H1 (cell line): ENCODE results near the gene CHAT. TPM values are rescaled to one million over a fixed set of nuclear protein-coding genes. Genes with fewer than 3 reads are reported as not detected.

Source experiments
- CTCF ChIA-PET: fragments of 300-600 bp; sonication (Branson Sonifier 250); formaldehyde crosslinking; loops from one replicate; lab custom pipeline; 2021; ENCODE audit not compliant: partially characterized antibody; lab: Charles Lee
- POLR2A ChIA-PET: fragments of 300-600 bp; sonication (Branson Sonifier 250); formaldehyde crosslinking; loops from one replicate; lab custom pipeline; 2021; ENCODE audit warnings: inconsistent platforms; ENCODE audit not compliant: partially characterized antibody; lab: Charles Lee
- DNase-seq, 2 experiments: peaks; one replicate each; pipeline versions ENCODE4 v3.0.0 to v3.0.0-alpha.2; 2010 to 2022; ENCODE audit warnings: low spot score in 2 of 2, low read depth in 1 of 2, mixed read lengths in 1 of 2
- FAIRE-seq: peaks from 2 replicates; lab custom pipeline; 2011; peaks lifted over from hg19 to GRCh38; lab: Jason Lieb, UNC
- H2AFZ ChIP-seq: 2 replicates; pipeline ENCODE4 v1.8.1; 2012; ENCODE audit warnings: low read length, inconsistent platforms
- H2AK5ac ChIP-seq: 2 replicates; pipeline ENCODE4 v1.6.1; 2013; ENCODE audit warnings: low read depth, low read length
- H2BK120ac ChIP-seq: replicated peaks from 2 replicates; pipeline ENCODE3; 2013; ENCODE audit warnings: low read depth, low read length, inconsistent platforms
- H2BK12ac ChIP-seq: 2 replicates; pipeline ENCODE4 v1.6.1; 2013; ENCODE audit warnings: low read depth, low read length
- H2BK15ac ChIP-seq: 2 replicates; pipeline ENCODE4 v1.6.1; 2013; ENCODE audit warnings: low read length
- H2BK20ac ChIP-seq: 2 replicates; pipeline ENCODE4 v1.6.1; 2013; ENCODE audit warnings: low read length
- H2BK5ac ChIP-seq: 2 replicates; pipeline ENCODE4 v1.6.1; 2013; ENCODE audit warnings: low read depth, low read length
- H3K14ac ChIP-seq: 2 replicates; pipeline ENCODE4 v1.6.1; 2013; ENCODE audit warnings: inconsistent platforms; ENCODE audit not compliant: insufficient read length
- H3K18ac ChIP-seq: 2 replicates; pipeline ENCODE4 v1.6.1; 2013; ENCODE audit warnings: low read length; ENCODE audit errors: extremely low read depth
- H3K23ac ChIP-seq: 2 replicates; pipeline ENCODE4 v1.6.1; 2013; ENCODE audit warnings: inconsistent platforms; ENCODE audit not compliant: insufficient read length
- H3K23me2 ChIP-seq: 2 replicates; pipeline ENCODE4 v1.6.1; 2013; ENCODE audit warnings: low read depth, low read length
- H3K27ac ChIP-seq: 2 replicates; pipeline ENCODE4 v1.6.1; 2011; ENCODE audit warnings: low read depth, low read length, inconsistent platforms
- H3K27me3 ChIP-seq, 4 experiments: replicated peaks in 1 of 4; 1 replicate in 1 of 4; 2 replicates in 3 of 4; pipeline versions ENCODE4 v1.6.1 to v1.8.1; 2011 to 2013; ENCODE audit warnings: low read length in 3 of 4, mild to moderate bottlenecking in 3 of 4, inconsistent platforms in 2 of 4, mixed read lengths in 2 of 4, moderate library complexity in 1 of 4; ENCODE audit not compliant: control insufficient read depth in 3 of 4, insufficient read depth in 3 of 4; ENCODE audit errors: extremely low read depth in 1 of 4
- H3K36me3 ChIP-seq, 4 experiments: 2 replicates each; pipeline versions ENCODE4 v1.6.1 to v1.8.1; 2011 to 2013; ENCODE audit warnings: mild to moderate bottlenecking in 4 of 4, low read length in 3 of 4, moderate library complexity in 2 of 4, control low read depth in 1 of 4, inconsistent platforms in 1 of 4; ENCODE audit not compliant: insufficient read depth in 4 of 4, control insufficient read depth in 2 of 4
- H3K4ac ChIP-seq: replicated peaks from 2 replicates; pipeline ENCODE3; 2013; ENCODE audit warnings: low read length, low read depth, mixed read lengths, inconsistent platforms; ENCODE audit not compliant: insufficient read length
- H3K4me1 ChIP-seq, 4 experiments: replicated peaks in 1 of 4; 1 replicate in 1 of 4; 2 replicates in 3 of 4; pipeline versions ENCODE4 v1.6.1 to v1.8.1; 2011 to 2013; ENCODE audit warnings: low read length in 3 of 4, inconsistent platforms in 2 of 4, mixed read lengths in 1 of 4; ENCODE audit not compliant: insufficient read depth in 4 of 4, control insufficient read depth in 3 of 4
- H3K4me2 ChIP-seq, 2 experiments: 2 replicates each; pipeline versions ENCODE4 v1.6.1 to v1.8.1; 2011 to 2013; ENCODE audit warnings: low read depth in 2 of 2, low read length in 2 of 2, control low read depth in 1 of 2, inconsistent platforms in 1 of 2, mild to moderate bottlenecking in 1 of 2; ENCODE audit not compliant: insufficient read depth in 1 of 2
- H3K4me3 ChIP-seq, 4 experiments: fragments of 200-600, 300-600 bp in 1 of 4; sonication (generic), shearing (Covaris generic), sonication (Bioruptor Twin) in 1 of 4; 2 replicates each; pipeline versions ENCODE4 v1.5.1 to v1.8.1; 2011 to 2016; ENCODE audit warnings: low read length in 4 of 4, low read depth in 3 of 4, control low read depth in 2 of 4, inconsistent platforms in 2 of 4, mild to moderate bottlenecking in 2 of 4, mixed read lengths in 1 of 4, moderate library complexity in 1 of 4; ENCODE audit not compliant: insufficient read depth in 2 of 4; ENCODE audit errors: extremely low read depth in 1 of 4
- H3K56ac ChIP-seq: replicated peaks from 2 replicates; pipeline ENCODE3; 2013; ENCODE audit warnings: low read depth, mild to moderate bottlenecking, mixed read lengths, low read length, inconsistent platforms; ENCODE audit not compliant: insufficient read length
- H3K79me1 ChIP-seq: 2 replicates; pipeline ENCODE4 v1.6.1; 2013; ENCODE audit warnings: low read depth, low read length, control low read depth
- H3K79me2 ChIP-seq, 2 experiments: 2 replicates each; pipeline versions ENCODE4 v1.6.1 to v1.8.1; 2012 to 2013; ENCODE audit warnings: low read length in 2 of 2, mild to moderate bottlenecking in 2 of 2, inconsistent platforms in 1 of 2; ENCODE audit not compliant: insufficient read depth in 2 of 2, control insufficient read depth in 1 of 2
- H3K9ac ChIP-seq, 4 experiments: replicated peaks in 1 of 4; 1 replicate in 1 of 4; 2 replicates in 3 of 4; pipeline versions ENCODE4 v1.6.1 to v1.8.1; 2011 to 2013; ENCODE audit warnings: low read depth in 3 of 4, low read length in 3 of 4, control low read depth in 2 of 4, mild to moderate bottlenecking in 2 of 4, moderate library complexity in 2 of 4, inconsistent platforms in 1 of 4; ENCODE audit errors: extremely low read depth in 1 of 4
- H3K9me3 ChIP-seq, 2 experiments: 2 replicates each; pipeline versions ENCODE4 v1.6.1 to v1.8.1; 2012 to 2013; ENCODE audit warnings: mild to moderate bottlenecking in 2 of 2, moderate library complexity in 2 of 2, control low read depth in 1 of 2, inconsistent platforms in 1 of 2, low read depth in 1 of 2, low read length in 1 of 2, mixed read lengths in 1 of 2; ENCODE audit not compliant: insufficient read depth in 2 of 2
- H4K20me1 ChIP-seq, 2 experiments: replicated peaks in 1 of 2; 2 replicates each; pipeline versions ENCODE3 to v1.8.1; 2011 to 2013; ENCODE audit warnings: inconsistent platforms in 2 of 2, low read length in 2 of 2, mild to moderate bottlenecking in 1 of 2; ENCODE audit not compliant: insufficient read depth in 2 of 2, control insufficient read depth in 1 of 2
- H4K5ac ChIP-seq: 2 replicates; pipeline ENCODE4 v1.6.1; 2013; ENCODE audit warnings: low read length, low read depth, mixed read lengths, inconsistent platforms; ENCODE audit not compliant: insufficient read length
- H4K8ac ChIP-seq: 2 replicates; pipeline ENCODE4 v1.8.0; 2013; ENCODE audit warnings: mild to moderate bottlenecking, moderate library complexity, low read length, inconsistent platforms; ENCODE audit not compliant: insufficient read depth; ENCODE audit errors: extremely low read depth
- H4K91ac ChIP-seq: replicated peaks from 2 replicates; pipeline ENCODE3; 2013; ENCODE audit warnings: low read length, mixed read lengths, inconsistent platforms; ENCODE audit not compliant: insufficient read length
- CBX5 ChIP-seq: fragments of 300-800, 300-1000 bp; sonication (generic); IDR thresholded peaks from 2 replicates; pipeline ENCODE4 v1.7.1; 2016; ENCODE audit warnings: antibody characterized with exemption, low read length, low read depth
- CBX8 ChIP-seq: fragments of 300-800, 300-1000 bp; sonication (generic); IDR thresholded peaks from 2 replicates; pipeline ENCODE4 v1.7.1; 2016; ENCODE audit warnings: low read depth, low read length, borderline replicate concordance
- CEBPB ChIP-seq: IDR thresholded peaks from 2 replicates; pipeline ENCODE4 v1.6.1; 2012; ENCODE audit warnings: low read depth, low read length
- JUND ChIP-seq: IDR thresholded peaks from 2 replicates; pipeline ENCODE4 v1.6.1; 2011; ENCODE audit warnings: mild to moderate bottlenecking, improper control_type of control experiment, low read length
- NRF1 ChIP-seq: IDR thresholded peaks from 2 replicates; pipeline ENCODE4 v1.6.1; 2011; ENCODE audit warnings: mild to moderate bottlenecking, low read depth, low read length, improper control_type of control experiment
- RBBP5 ChIP-seq: IDR thresholded peaks from 2 replicates; pipeline ENCODE4 v1.7.1; 2012; ENCODE audit warnings: low read depth, mild to moderate bottlenecking, inconsistent platforms, low read length, moderate library complexity, borderline replicate concordance
- RFX5 ChIP-seq: IDR thresholded peaks from 2 replicates; pipeline ENCODE4 v1.6.1; 2011; ENCODE audit warnings: low read depth, low read length, improper control_type of control experiment, borderline replicate concordance
- SIX5 ChIP-seq: IDR thresholded peaks from 2 replicates; pipeline ENCODE4 v1.6.1; 2011; ENCODE audit warnings: mild to moderate bottlenecking, low read depth, low read length
- SRF ChIP-seq: IDR thresholded peaks from 2 replicates; pipeline ENCODE4 v1.6.1; 2011; ENCODE audit warnings: mild to moderate bottlenecking, low read depth, low read length, moderate library complexity
- TAF7 ChIP-seq: optimal IDR thresholded peaks from 2 replicates; pipeline ENCODE3; 2011; ENCODE audit warnings: low read depth, mild to moderate bottlenecking, inconsistent platforms, low read length, moderate library complexity, borderline replicate concordance
- TEAD4 ChIP-seq: IDR thresholded peaks from 2 replicates; pipeline ENCODE4 v1.6.1; 2012; ENCODE audit warnings: low read depth, low read length, inconsistent platforms, mixed read lengths
- WGBS, 2 experiments: shearing (Covaris generic) in 1 of 2; methylation state at CpG; one replicate each; pipeline versions ENCODE4 v1.1.6 to v1.1.7; 2013 to 2015; ENCODE audit warnings: low lambda C conversion rate in 2 of 2, mixed read lengths in 2 of 2, inconsistent platforms in 1 of 2, low coverage in 1 of 2, missing lambda C conversion rate in 1 of 2; ENCODE audit not compliant: insufficient replicate concordance in 2 of 2, insufficient coverage in 1 of 2, insufficient read length in 1 of 2; ENCODE audit errors: extremely low coverage in 1 of 2, missing lambda C conversion rate in 1 of 2; 5-methylcytosine and 5-hydroxymethylcytosine counted together
- polyA plus RNA-seq, 7 experiments: library from polyadenylated mRNA; depleted of rRNA in 3 of 7; stranded (reverse) in 5 of 7; unstranded in 2 of 7; fragments of >200 nt in 5 of 7; fragments of 200-250 nt in 2 of 7; gene quantifications; 1 replicate in 5 of 7; 2 replicates in 1 of 7; 4 replicates in 1 of 7; pipeline versions ENCODE4 v1.2.1 to v1.2.3, GENCODE V29; 2011 to 2013; ENCODE audit warnings: missing spikeins in 2 of 7, mixed read lengths in 2 of 7
- total RNA-seq: library from RNA; stranded (reverse); fragmentation: NEBNext Ultra II Directional; extraction: Animal tissue kit (Norgen Biotek cat#: 25700); gene quantifications from 2 replicates; pipeline ENCODE4 v1.2.1, GENCODE V29; 2021

Gene CHAT
- total and polyA plus RNA-seq, 2 of the 8 experiments (the other 6 are each of a cell fraction or from before 2014, with no cell fraction given) = not detected

GRCh38 chr10:49578392-49578791 is 35.4 kb upstream of the CHAT start:
- Histone ChIP-seq H3K79me2 (no peaks in the 10 kb centered on the region), H2BK5ac (no peak overlapping the region), H3K36me3 (no peaks in the 10 kb centered on the region), H3K27me3 (no peaks in the 10 kb centered on the region), H2BK20ac (no peak overlapping the region), H3K4me1 (no peaks in the 10 kb centered on the region), H3K4me2 (no peak overlapping the region), H3K9me3 (no peaks in the 10 kb centered on the region), H4K8ac (no peak overlapping the region), H3K27ac (no peak overlapping the region), H3K79me1 (no peaks in the 10 kb centered on the region), H4K5ac (no peak overlapping the region), H3K23me2 (peaks cover 2% of the 10 kb centered on the region; the same call in 1 of the 2 replicates), H3K4me3 (no peak overlapping the region), H2BK15ac (no peak overlapping the region), H3K4ac (no peak overlapping the region), H3K56ac (no peak overlapping the region), H3K23ac (no peak overlapping the region), H4K20me1 (no peaks in the 10 kb centered on the region), H2BK12ac (no peak overlapping the region), H3K18ac (no peak overlapping the region; the same call in 1 of the 2 replicates), H2AK5ac (no peak overlapping the region), H3K14ac (no peak overlapping the region), H3K9ac (no peak overlapping the region), H4K91ac (no peak overlapping the region), H2BK120ac (no peak overlapping the region), H2AFZ (no peak overlapping the region)
- ChIA-PET CTCF (interaction anchor here (0.9 to 1.1 kb wide), 2 partner anchors 15 to 26 kb away, joined by 3 read pairs; no protein-coding TSS in a partner anchor), POLR2A (no interaction called here)
- no peak for TF ChIP-seq RBBP5
- TF ChIP-seq TAF7 = no peak
- TF ChIP-seq JUND = no peak
- TF ChIP-seq TEAD4 = no peak
- no peak for TF ChIP-seq SRF
- TF ChIP-seq NRF1 = no peak
- TF ChIP-seq RFX5 = no peak
- TF ChIP-seq CBX8 = no peak
- TF ChIP-seq SIX5 = no peak
- no peak for TF ChIP-seq CEBPB
- no peak for TF ChIP-seq CBX5
- DNase-seq (no peak), FAIRE-seq (no peak)
- 93% methylated on average over 3 of the region's 3 CpGs; no CpG with 5 or more reads in 1 of the 2 experiments for WGBS, 2 experiments
